Measurements from ENCODE around the gene ASXL3. TPM values are rescaled to one million over a fixed set of nuclear protein-coding genes. Genes with fewer than 3 reads are reported as not detected.

Gene ASXL3
- total RNA-seq, 1 donor from 2014 or later, result 8.2 TPM

DNA sequence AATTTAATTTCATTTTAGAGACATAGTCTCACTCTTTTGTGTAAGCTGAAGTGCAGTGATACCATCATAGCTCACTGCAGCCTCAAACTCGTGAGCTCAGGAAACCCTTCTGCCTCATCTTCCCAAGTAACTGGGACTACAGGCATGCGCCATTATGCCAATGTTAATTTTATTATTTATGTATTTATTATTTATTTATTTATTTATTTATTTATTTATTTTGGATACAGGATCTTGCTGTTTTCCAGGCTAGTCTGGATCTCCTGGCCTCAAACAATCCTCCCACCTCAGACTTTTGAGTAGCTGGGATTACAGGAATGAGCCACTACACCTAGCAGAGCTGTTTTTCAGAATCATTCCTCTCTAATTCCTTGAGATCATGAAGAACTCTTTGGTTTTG lies 99.9 kb downstream of the ASXL3 start:
- DNase-seq (ENCODE audit: low read depth) (no peak), FAIRE-seq (no peak)
- H3K36me3 Mint-ChIP-seq (ENCODE audit: low read depth, unreplicated experiment), result no peaks in the 10 kb centered on the region
- Histone ChIP-seq H3K9ac (ENCODE audit: low read length) (no peak overlapping the region), H3K27ac (ENCODE audit: low read depth, low read length) (no peak overlapping the region), H3K4me1 (ENCODE audit: insufficient read depth, low read length) (no peaks in the 10 kb centered on the region), H3K4me2 (ENCODE audit: low read length) (no peak overlapping the region), H4K20me1 (ENCODE audit: insufficient read depth, low read length) (no peaks in the 10 kb centered on the region), H3K36me3 (ENCODE audit: insufficient read depth, low read length) (no peaks in the 10 kb centered on the region), H3K27me3 (ENCODE audit: insufficient read depth, low read length) (no peaks in the 10 kb centered on the region), H2AFZ (ENCODE audit: low read depth, low read length) (no peak overlapping the region), H3K79me2 (ENCODE audit: insufficient read depth, low read length) (no peaks in the 10 kb centered on the region), H3K4me3 (ENCODE audit: insufficient read depth, low read depth, low read length) (no peak overlapping the region), H3K9me3 (ENCODE audit: insufficient read depth, low read depth, low read length) (no peaks in the 10 kb centered on the region)
- H3K27ac Mint-ChIP-seq (ENCODE audit: unreplicated experiment), result no peak overlapping the region
- TF ChIP-seq EZH2 (IDR thresholded peaks at IDR 0.05; ENCODE audit: insufficient read depth, low read length) (no peak), CTCF (IDR thresholded peaks at IDR 0.05; ENCODE audit: insufficient read depth, low read depth, low read length) (no peak)
- no peaks in the 10 kb centered on the region for H3K9me3 Mint-ChIP-seq (ENCODE audit: unreplicated experiment)
- no peak overlapping the region for H3K4me3 Mint-ChIP-seq (ENCODE audit: unreplicated experiment)
- no peaks in the 10 kb centered on the region for H3K27me3 Mint-ChIP-seq (ENCODE audit: low read depth, unreplicated experiment)
- H3K4me1 Mint-ChIP-seq (ENCODE audit: low read depth, unreplicated experiment), result peaks cover 2% of the 10 kb centered on the region

DNA sequence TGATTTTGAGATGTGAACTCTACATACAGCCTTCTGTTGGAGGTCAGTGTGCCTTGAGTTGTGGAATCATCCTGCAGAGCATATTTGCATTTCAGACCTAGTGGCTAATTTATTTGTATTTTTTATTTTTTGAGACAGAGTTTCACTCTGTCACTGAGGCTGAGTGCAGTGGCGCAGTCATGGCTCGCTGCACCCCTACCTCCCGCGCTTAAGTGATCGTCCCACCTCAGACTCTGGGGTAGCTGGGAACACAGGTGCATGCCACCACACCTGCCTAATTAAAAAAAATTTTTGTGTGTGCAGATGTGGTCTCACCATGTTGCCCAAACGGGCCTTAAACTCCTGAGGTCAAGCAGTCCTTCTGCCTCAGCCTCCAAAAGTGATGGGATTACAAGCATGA lies 104.4 kb downstream of the ASXL3 start:
- Histone ChIP-seq H3K4me1 (ENCODE audit: insufficient read depth, low read length) (no peaks in the 10 kb centered on the region), H3K4me3 (ENCODE audit: insufficient read depth, low read depth, low read length) (no peak overlapping the region), H3K36me3 (ENCODE audit: insufficient read depth, low read length) (no peaks in the 10 kb centered on the region), H3K27ac (ENCODE audit: low read depth, low read length) (no peak overlapping the region), H3K79me2 (ENCODE audit: insufficient read depth, low read length) (no peaks in the 10 kb centered on the region), H3K4me2 (ENCODE audit: low read length) (no peak overlapping the region), H2AFZ (ENCODE audit: low read depth, low read length) (no peak overlapping the region), H3K27me3 (ENCODE audit: insufficient read depth, low read length) (no peaks in the 10 kb centered on the region), H4K20me1 (ENCODE audit: insufficient read depth, low read length) (no peaks in the 10 kb centered on the region), H3K9ac (ENCODE audit: low read length) (no peak overlapping the region), H3K9me3 (ENCODE audit: insufficient read depth, low read depth, low read length) (no peaks in the 10 kb centered on the region)
- DNase-seq (ENCODE audit: low read depth), result no peak
- no peaks in the 10 kb centered on the region for H3K27me3 Mint-ChIP-seq (ENCODE audit: low read depth, unreplicated experiment)
- H3K4me3 Mint-ChIP-seq (ENCODE audit: unreplicated experiment), result no peak overlapping the region
- no peaks in the 10 kb centered on the region for H3K36me3 Mint-ChIP-seq (ENCODE audit: low read depth, unreplicated experiment)
- no peak overlapping the region for H3K27ac Mint-ChIP-seq (ENCODE audit: unreplicated experiment)
- H3K4me1 Mint-ChIP-seq (ENCODE audit: low read depth, unreplicated experiment), result peaks cover 7% of the 10 kb centered on the region
- FAIRE-seq, result no peak
- no peaks in the 10 kb centered on the region for H3K9me3 Mint-ChIP-seq (ENCODE audit: unreplicated experiment)
- TF ChIP-seq EZH2 (IDR thresholded peaks at IDR 0.05; ENCODE audit: insufficient read depth, low read length) (no peak), CTCF (IDR thresholded peaks at IDR 0.05; ENCODE audit: insufficient read depth, low read depth, low read length) (no peak)

DNA sequence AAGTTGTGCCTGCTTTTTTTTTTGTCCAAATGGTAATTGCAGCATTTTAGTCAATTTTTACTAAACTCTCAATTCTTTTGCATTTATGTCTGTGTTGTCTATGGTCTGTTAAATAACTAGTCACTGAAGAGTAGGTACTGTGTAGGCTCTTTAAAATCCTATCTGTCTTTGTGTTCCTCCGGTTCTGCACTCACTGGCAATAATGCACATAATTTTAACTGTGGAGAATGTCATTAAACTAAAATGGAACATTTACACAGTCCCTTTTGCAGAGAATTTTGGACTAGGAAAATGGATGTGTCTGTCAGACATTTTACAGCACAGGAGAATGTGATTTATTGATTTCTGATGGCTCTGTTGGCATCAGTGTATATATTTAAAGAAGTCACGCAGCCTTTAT lies 116.6 kb downstream of the ASXL3 start:
- no peaks in the 10 kb centered on the region for H3K4me1 Mint-ChIP-seq (ENCODE audit: low read depth, unreplicated experiment)
- no peaks in the 10 kb centered on the region for H3K27me3 Mint-ChIP-seq (ENCODE audit: low read depth, unreplicated experiment)
- no peaks in the 10 kb centered on the region for H3K27me3 ChIP-seq (ENCODE audit: insufficient read depth, low read length)

More for the DNA sequence above, 116.6 kb downstream of the ASXL3 start:
- H3K4me3 Mint-ChIP-seq (ENCODE audit: unreplicated experiment), result no peak overlapping the region
- FAIRE-seq (no peak), DNase-seq (ENCODE audit: low read depth) (no peak)
- no peaks in the 10 kb centered on the region for H3K9me3 Mint-ChIP-seq (ENCODE audit: unreplicated experiment)
- TF ChIP-seq EZH2 (IDR thresholded peaks at IDR 0.05; ENCODE audit: insufficient read depth, low read length), result no peak
- no peak for TF ChIP-seq CTCF (IDR thresholded peaks at IDR 0.05; ENCODE audit: insufficient read depth, low read depth, low read length)
- Histone ChIP-seq H3K9ac (ENCODE audit: low read length) (no peak overlapping the region), H3K4me2 (ENCODE audit: low read length) (no peak overlapping the region), H2AFZ (ENCODE audit: low read depth, low read length) (no peak overlapping the region), H3K27ac (ENCODE audit: low read depth, low read length) (no peak overlapping the region), H3K79me2 (ENCODE audit: insufficient read depth, low read length) (no peaks in the 10 kb centered on the region), H3K4me3 (ENCODE audit: insufficient read depth, low read depth, low read length) (no peak overlapping the region), H3K9me3 (ENCODE audit: insufficient read depth, low read depth, low read length) (no peaks in the 10 kb centered on the region), H4K20me1 (ENCODE audit: insufficient read depth, low read length) (no peaks in the 10 kb centered on the region), H3K36me3 (ENCODE audit: insufficient read depth, low read length) (no peaks in the 10 kb centered on the region), H3K4me1 (ENCODE audit: insufficient read depth, low read length) (no peaks in the 10 kb centered on the region)
- H3K27ac Mint-ChIP-seq (ENCODE audit: unreplicated experiment), result no peak overlapping the region
- peaks cover 9% of the 10 kb centered on the region for H3K36me3 Mint-ChIP-seq (ENCODE audit: low read depth, unreplicated experiment)
